HUES48 (cell line): Measurements from ENCODE around the gene CDC25C.
"Not testable (repeated sequence)": the region's sequence is repeated elsewhere in the genome, so short reads cannot be mapped to it uniquely, and the experiment has no call there.

ENCODE experiments used
- H3K27ac ChIP-seq: one replicate; pipeline ENCODE4 v1.7.0; 2013; ENCODE audit warnings: low read depth, low read length, inconsistent platforms
- H3K27me3 ChIP-seq: 2 replicates; pipeline ENCODE4 v1.6.1; 2013; ENCODE audit warnings: mild to moderate bottlenecking, low read length; ENCODE audit not compliant: control insufficient read depth, insufficient read depth
- H3K36me3 ChIP-seq: 2 replicates; pipeline ENCODE4 v1.6.1; 2013; ENCODE audit warnings: low read length; ENCODE audit not compliant: control insufficient read depth, insufficient read depth
- H3K4me1 ChIP-seq: 2 replicates; pipeline ENCODE4 v1.6.1; 2013; ENCODE audit warnings: mild to moderate bottlenecking, low read length; ENCODE audit not compliant: control insufficient read depth, insufficient read depth
- H3K4me3 ChIP-seq: 2 replicates; pipeline ENCODE4 v1.5.1; 2013; ENCODE audit warnings: mild to moderate bottlenecking, low read depth, low read length
- H3K9ac ChIP-seq: 2 replicates; pipeline ENCODE4 v1.6.1; 2013; ENCODE audit warnings: mild to moderate bottlenecking, low read depth, low read length, moderate library complexity
- H3K9me3 ChIP-seq: 2 replicates; pipeline ENCODE4 v1.6.1; 2013; ENCODE audit warnings: low read length; ENCODE audit not compliant: control insufficient read depth, insufficient read depth

CDC25C gene

GRCh38 chr5:138275379-138275782 lies 56.2 kb downstream of the CDC25C start:
- no peak overlapping the region for H3K27ac ChIP-seq
- peaks cover 34% of the 10 kb centered on the region for H3K27me3 ChIP-seq
- 0 out of 2 replicates have a peak, but pooled peaks cover 11% of the 10 kb centered on the region for H3K4me1 ChIP-seq
- H3K4me3 ChIP-seq, result no peak overlapping the region
- H3K36me3 ChIP-seq, result no peaks in the 10 kb centered on the region
- no peak overlapping the region for H3K9ac ChIP-seq
- no peaks in the 10 kb centered on the region for H3K9me3 ChIP-seq

- Histone ChIP-seq H3K4me3 (peak within 1 kb of the TSS; percentile 55), H3K9ac (no peak within 1 kb of the TSS), H3K4me1 (0 out of 2 replicates have a peak, but pooled peaks cover 11% of the 10 kb centered on the region)
Observed at GRCh38 chr5:138274189-138274853, 57.3 kb downstream of the CDC25C start, which contains the start of gene GFRA3. Gene GFRA3, minus strand, starts transcription at chr5:138274621. Its CDS starts 197 bp downstream, at chr5:138274424.

GRCh38 chr5:138273834-138274188 lies 57.8 kb downstream of the CDC25C start:
- Histone ChIP-seq H3K27ac (no peak overlapping the region), H3K27me3 (peaks cover 34% of the 10 kb centered on the region), H3K9me3 (no peaks in the 10 kb centered on the region), H3K4me3 (peak overlapping the region; percentile 55), H3K36me3 (no peaks in the 10 kb centered on the region), H3K9ac (no peak overlapping the region), H3K4me1 (0 out of 2 replicates have a peak, but pooled peaks cover 11% of the 10 kb centered on the region)

More at GRCh38 chr5:138274189-138274853, 57.3 kb downstream of the CDC25C start, which contains the start of gene GFRA3:
- H3K36me3 ChIP-seq, result no peaks in the 10 kb centered on the region
- no peaks in the 10 kb centered on the region for H3K9me3 ChIP-seq
- H3K27me3 ChIP-seq, result peaks cover 34% of the 10 kb centered on the region
- H3K27ac ChIP-seq, result no peak within 1 kb of the TSS

- peaks cover 34% of the 10 kb centered on the region for H3K27me3 ChIP-seq
- H3K9me3 ChIP-seq, result no peaks in the 10 kb centered on the region
- no peak overlapping the region for H3K4me3 ChIP-seq
- no peak overlapping the region for H3K9ac ChIP-seq
- no peak overlapping the region for H3K27ac ChIP-seq
- H3K4me1 ChIP-seq, result 0 out of 2 replicates have a peak, but pooled peaks cover 11% of the 10 kb centered on the region
- no peaks in the 10 kb centered on the region for H3K36me3 ChIP-seq
Observed at GRCh38 chr5:138272681-138273080, 58.9 kb downstream of the CDC25C start.

- Histone ChIP-seq H3K27ac (no peak overlapping the region), H3K9ac (no peak overlapping the region)
Observed at GRCh38 chr5:138271281-138271680, 60.3 kb downstream of the CDC25C start.

GRCh38 chr5:138264183-138264582 lies 67.4 kb downstream of the CDC25C start:
- H3K27me3 ChIP-seq, result no peaks in the 10 kb centered on the region
- no peaks in the 10 kb centered on the region for H3K4me1 ChIP-seq
- no peak overlapping the region for H3K4me3 ChIP-seq
- no peak overlapping the region for H3K27ac ChIP-seq
- H3K9me3 ChIP-seq, result no peaks in the 10 kb centered on the region
- H3K36me3 ChIP-seq, result no peaks in the 10 kb centered on the region
- no peak overlapping the region for H3K9ac ChIP-seq

More at GRCh38 chr5:138271281-138271680, 60.3 kb downstream of the CDC25C start:
- no peaks in the 10 kb centered on the region for H3K9me3 ChIP-seq
- H3K4me3 ChIP-seq, result no peak overlapping the region
- no peaks in the 10 kb centered on the region for H3K36me3 ChIP-seq
- H3K4me1 ChIP-seq, result 0 out of 2 replicates have a peak, but pooled peaks cover 11% of the 10 kb centered on the region
- peaks cover 34% of the 10 kb centered on the region for H3K27me3 ChIP-seq

- no peaks in the 10 kb centered on the region for H3K9me3 ChIP-seq
- no peaks in the 10 kb centered on the region for H3K27me3 ChIP-seq
- H3K36me3 ChIP-seq, result no peaks in the 10 kb centered on the region
- H3K4me1 ChIP-seq, result no peaks in the 10 kb centered on the region
- H3K27ac ChIP-seq, result no peak overlapping the region
- no peak overlapping the region for H3K4me3 ChIP-seq
- H3K9ac ChIP-seq, result no peak overlapping the region
Observed at GRCh38 chr5:138263581-138263980, 68.0 kb downstream of the CDC25C start.

- H3K4me1 ChIP-seq, result no peaks in the 10 kb centered on the region
- no peak overlapping the region for H3K4me3 ChIP-seq
- H3K9me3 ChIP-seq, result no peaks in the 10 kb centered on the region
- H3K9ac ChIP-seq, result no peak overlapping the region
- H3K36me3 ChIP-seq, result no peaks in the 10 kb centered on the region
- no peak overlapping the region for H3K27ac ChIP-seq
- H3K27me3 ChIP-seq, result no peaks in the 10 kb centered on the region
Observed at GRCh38 chr5:138258704-138259292, 72.8 kb downstream of the CDC25C start.

- H3K27me3 ChIP-seq, result no peaks in the 10 kb centered on the region
- H3K4me1 ChIP-seq, result no peaks in the 10 kb centered on the region
- H3K4me3 ChIP-seq, result no peak overlapping the region
- H3K9me3 ChIP-seq, result no peaks in the 10 kb centered on the region
- no peak overlapping the region for H3K27ac ChIP-seq
- no peaks in the 10 kb centered on the region for H3K36me3 ChIP-seq
- no peak overlapping the region for H3K9ac ChIP-seq
Observed at GRCh38 chr5:138257583-138257982, 74.0 kb downstream of the CDC25C start.

GRCh38 chr5:138252944-138253343 lies 78.7 kb downstream of the CDC25C start:
- H3K4me1 ChIP-seq, result no peaks in the 10 kb centered on the region
- no peaks in the 10 kb centered on the region for H3K27me3 ChIP-seq
- no peak overlapping the region for H3K9ac ChIP-seq
- no peak overlapping the region for H3K4me3 ChIP-seq
- H3K36me3 ChIP-seq, result no peaks in the 10 kb centered on the region
- no peaks in the 10 kb centered on the region for H3K9me3 ChIP-seq
- H3K27ac ChIP-seq, result no peak overlapping the region

- not testable (repeated sequence) for H3K9me3 ChIP-seq, H3K27ac ChIP-seq, H3K4me1 ChIP-seq, H3K9ac ChIP-seq, H3K36me3 ChIP-seq, H3K4me3 ChIP-seq
- H3K27me3 ChIP-seq, result peaks cover 15% of the 10 kb centered on the region
Observed at GRCh38 chr5:138247800-138248199, 83.8 kb downstream of the CDC25C start.
